RWPE2 (cell line): ENCODE measurements around the gene HMGB3.
A peak's percentile ranks its signal among the peaks of the same experiment; 100 is the strongest.
"Not testable (repeated sequence)": the region's sequence is repeated elsewhere in the genome, so short reads cannot be mapped to it uniquely, and the experiment has no call there.

Experiments
- ATAC-seq: fragments of 200-7000 bp; cut with Tn5 transposase; 3 replicates; pipeline ENCODE4 v1.9.1; 2021; ENCODE audit warnings: low read depth
- DNase-seq: peaks from one replicate; pipeline ENCODE4 v3.0.0-alpha.2; 2020; ENCODE audit warnings: low spot score
- H3K27ac ChIP-seq: fragments of 450-650 bp; 2 replicates; pipeline ENCODE4 v1.5.1; 2017; ENCODE audit warnings: mild to moderate bottlenecking; ENCODE audit not compliant: poor library complexity, severe bottlenecking
- H3K27me3 ChIP-seq: fragments of 250-450 bp; sonication (Bioruptor Pico); 2 replicates; pipeline ENCODE4 v1.5.1; 2021; ENCODE audit warnings: mild to moderate bottlenecking, moderate library complexity; ENCODE audit not compliant: insufficient read depth, poor library complexity, severe bottlenecking
- H3K36me3 ChIP-seq: fragments of 250-450 bp; sonication (Bioruptor Pico); 2 replicates; pipeline ENCODE4 v1.5.1; 2020; ENCODE audit warnings: low read depth, mild to moderate bottlenecking, moderate library complexity
- H3K4me1 ChIP-seq: fragments of 250-450 bp; sonication (Bioruptor Pico); 2 replicates; pipeline ENCODE4 v1.5.1; 2021; ENCODE audit warnings: mild to moderate bottlenecking, moderate library complexity; ENCODE audit not compliant: insufficient read depth, poor library complexity, severe bottlenecking
- H3K4me3 ChIP-seq: fragments of 250-450 bp; sonication (Bioruptor Pico); 2 replicates; pipeline ENCODE4 v1.5.1; 2021; ENCODE audit warnings: mild to moderate bottlenecking, moderate library complexity; ENCODE audit not compliant: severe bottlenecking
- H3K9me3 ChIP-seq: fragments of 250-450 bp; sonication (Bioruptor Pico); 2 replicates; pipeline ENCODE4 v1.5.1; 2021; ENCODE audit warnings: mild to moderate bottlenecking, moderate library complexity; ENCODE audit not compliant: severe bottlenecking
- TF ChIP-seq, protein P1 (sequence below): fragments of 450-650 bp; IDR thresholded peaks from one replicate; pipeline ENCODE4 v1.5.1; 2017; ENCODE audit warnings: mild to moderate bottlenecking, moderate library complexity; ENCODE audit not compliant: poor library complexity, severe bottlenecking

HMGB3 gene

GRCh38 chrX:150983521-150984168 lies 510 bp downstream of the HMGB3 start:
- TF ChIP-seq, protein P1, sequence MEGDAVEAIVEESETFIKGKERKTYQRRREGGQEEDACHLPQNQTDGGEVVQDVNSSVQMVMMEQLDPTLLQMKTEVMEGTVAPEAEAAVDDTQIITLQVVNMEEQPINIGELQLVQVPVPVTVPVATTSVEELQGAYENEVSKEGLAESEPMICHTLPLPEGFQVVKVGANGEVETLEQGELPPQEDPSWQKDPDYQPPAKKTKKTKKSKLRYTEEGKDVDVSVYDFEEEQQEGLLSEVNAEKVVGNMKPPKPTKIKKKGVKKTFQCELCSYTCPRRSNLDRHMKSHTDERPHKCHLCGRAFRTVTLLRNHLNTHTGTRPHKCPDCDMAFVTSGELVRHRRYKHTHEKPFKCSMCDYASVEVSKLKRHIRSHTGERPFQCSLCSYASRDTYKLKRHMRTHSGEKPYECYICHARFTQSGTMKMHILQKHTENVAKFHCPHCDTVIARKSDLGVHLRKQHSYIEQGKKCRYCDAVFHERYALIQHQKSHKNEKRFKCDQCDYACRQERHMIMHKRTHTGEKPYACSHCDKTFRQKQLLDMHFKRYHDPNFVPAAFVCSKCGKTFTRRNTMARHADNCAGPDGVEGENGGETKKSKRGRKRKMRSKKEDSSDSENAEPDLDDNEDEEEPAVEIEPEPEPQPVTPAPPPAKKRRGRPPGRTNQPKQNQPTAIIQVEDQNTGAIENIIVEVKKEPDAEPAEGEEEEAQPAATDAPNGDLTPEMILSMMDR = no peak
- peak overlapping the region; percentile 73 for H3K27ac ChIP-seq
- H3K36me3 ChIP-seq = peaks cover 26% of the 10 kb centered on the region
- H3K9me3 ChIP-seq = no peaks in the 10 kb centered on the region
- DNase-seq (no peak), ATAC-seq (no peak)
- H3K4me3 ChIP-seq = peak overlapping the region; percentile 92
- no peaks in the 10 kb centered on the region for H3K27me3 ChIP-seq
- H3K4me1 ChIP-seq = no peaks in the 10 kb centered on the region

GRCh38 chrX:150984169-150984824 lies 1.2 kb downstream of the HMGB3 start:
- TF ChIP-seq, protein P1 = no peak
- no peaks in the 10 kb centered on the region for H3K9me3 ChIP-seq
- H3K27ac ChIP-seq = no peak overlapping the region
- no peaks in the 10 kb centered on the region for H3K4me1 ChIP-seq
- peak overlapping the region; percentile 92 for H3K4me3 ChIP-seq
- DNase-seq = no peak
- H3K36me3 ChIP-seq = peaks cover 26% of the 10 kb centered on the region
- no peak for ATAC-seq
- no peaks in the 10 kb centered on the region for H3K27me3 ChIP-seq

DNA sequence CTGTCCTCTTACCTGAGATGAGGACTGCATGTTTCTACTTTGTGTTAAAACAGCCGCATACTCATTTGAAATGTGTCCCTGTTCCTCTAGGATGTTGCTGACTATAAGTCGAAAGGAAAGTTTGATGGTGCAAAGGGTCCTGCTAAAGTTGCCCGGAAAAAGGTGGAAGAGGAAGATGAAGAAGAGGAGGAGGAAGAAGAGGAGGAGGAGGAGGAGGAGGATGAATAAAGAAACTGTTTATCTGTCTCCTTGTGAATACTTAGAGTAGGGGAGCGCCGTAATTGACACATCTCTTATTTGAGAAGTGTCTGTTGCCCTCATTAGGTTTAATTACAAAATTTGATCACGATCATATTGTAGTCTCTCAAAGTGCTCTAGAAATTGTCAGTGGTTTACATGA lies 4.6 kb downstream of the HMGB3 start:
- not testable (repeated sequence) for H3K27me3 ChIP-seq, DNase-seq, H3K4me3 ChIP-seq, H3K9me3 ChIP-seq, H3K27ac ChIP-seq, ATAC-seq, H3K4me1 ChIP-seq
- peaks cover 26% of the 10 kb centered on the region for H3K36me3 ChIP-seq

GRCh38 chrX:150989420-150989819 lies 6.3 kb downstream of the HMGB3 start:
- H3K27me3 ChIP-seq = no peaks in the 10 kb centered on the region
- no peak overlapping the region for H3K27ac ChIP-seq
- TF ChIP-seq, protein P1 = no peak
- no peaks in the 10 kb centered on the region for H3K4me1 ChIP-seq
- H3K4me3 ChIP-seq = no peak overlapping the region
- DNase-seq (no peak), ATAC-seq (no peak; the same call in 2 of the 3 replicates)
- H3K36me3 ChIP-seq = peaks cover 26% of the 10 kb centered on the region
- no peaks in the 10 kb centered on the region for H3K9me3 ChIP-seq

GRCh38 chrX:150990910-150991309 lies 7.8 kb downstream of the HMGB3 start:
- peaks cover 21% of the 10 kb centered on the region for H3K36me3 ChIP-seq
- ATAC-seq (peak; percentile 44; the same call in 2 of the 3 replicates), DNase-seq (no peak)
- no peak overlapping the region for H3K4me3 ChIP-seq
- H3K27me3 ChIP-seq = no peaks in the 10 kb centered on the region
- no peaks in the 10 kb centered on the region for H3K4me1 ChIP-seq
- H3K9me3 ChIP-seq = no peaks in the 10 kb centered on the region
- H3K27ac ChIP-seq = no peak overlapping the region
- TF ChIP-seq, protein P1 = no peak
